Stimulated activated CD8-positive, alpha-beta memory T cell treated with anti-CD3 and anti-CD28 coated beads, Interleukin-4, amount 100 ng/mL, for 48 hours (primary cell): ENCODE data around the gene SLC26A2.
A peak's percentile ranks its signal among the peaks of the same experiment; 100 is the strongest.

Experiments
- DNase-seq: peaks from one replicate; pipeline ENCODE4 v3.0.0-alpha.2; 2020

The SLC26A2 gene

GRCh38 chr5:149962601-149963300 is 2.2 kb downstream of the SLC26A2 start:
- DNase-seq, result no peak

GRCh38 chr5:149963729-149964128 is 3.2 kb downstream of the SLC26A2 start:
- DNase-seq, result no peak

- no peak for DNase-seq
These were observed 6.4 kb downstream of the SLC26A2 start for GRCh38 chr5:149966946-149967345.

- DNase-seq, result no peak
These were observed 8.8 kb downstream of the SLC26A2 start for GRCh38 chr5:149969181-149969930.

- DNase-seq, result no peak
These were observed 14.9 kb downstream of the SLC26A2 start for GRCh38 chr5:149975409-149975808.

GRCh38 chr5:149979896-149980295 is 19.3 kb downstream of the SLC26A2 start:
- no peak for DNase-seq

GRCh38 chr5:149981206-149981605 is 20.6 kb downstream of the SLC26A2 start:
- DNase-seq, result no peak

- no peak for DNase-seq
These were observed 21.9 kb downstream of the SLC26A2 start for GRCh38 chr5:149982505-149982904.

- no peak for DNase-seq
These were observed 27.6 kb downstream of the SLC26A2 start for GRCh38 chr5:149988126-149988525.

- DNase-seq, result peak; percentile 74
These were observed 30.2 kb downstream of the SLC26A2 start for GRCh38 chr5:149990518-149991376.

GRCh38 chr5:149993471-149993870 is 32.9 kb downstream of the SLC26A2 start:
- no peak for DNase-seq

- no peak for DNase-seq
These were observed 35.0 kb downstream of the SLC26A2 start for GRCh38 chr5:149995385-149996204.

GRCh38 chr5:149996205-149996890 is 35.8 kb downstream of the SLC26A2 start:
- no peak for DNase-seq

GRCh38 chr5:149998281-149998680 is 37.7 kb downstream of the SLC26A2 start:
- DNase-seq, result no peak

GRCh38 chr5:149999359-149999758 is 38.8 kb downstream of the SLC26A2 start:
- DNase-seq, result no peak

- DNase-seq, result no peak
These were observed 39.3 kb downstream of the SLC26A2 start for GRCh38 chr5:149999866-150000255.

GRCh38 chr5:150000256-150000989 is 39.9 kb downstream of the SLC26A2 start, which contains the start of the genes HMGXB3 and TIGD6:
HMGXB3 (plus strand) TSS chr5:150000739; CDS start chr5:150004853, 4,114 bp downstream.
TIGD6 (minus strand) TSS chr5:150000654; CDS start chr5:149996348, 4,306 bp downstream.
- DNase-seq, result peak; percentile 92

- peak; percentile 60 for DNase-seq
These were observed 40.6 kb downstream of the SLC26A2 start for GRCh38 chr5:150000990-150001659.

- DNase-seq, result peak; percentile 66
These were observed 41.3 kb downstream of the SLC26A2 start for GRCh38 chr5:150001660-150002486.
